ENCODE measurements around the gene ZSCAN30.

Gene ZSCAN30

GRCh38 chr18:35278085-35278484, 11.9 kb downstream of the ZSCAN30 start:
- no peak for DNase-seq

GRCh38 chr18:35277633-35278032, 12.4 kb downstream of the ZSCAN30 start:
- DNase-seq = no peak

- DNase-seq = no peak
Observed at GRCh38 chr18:35276267-35276666, 13.8 kb downstream of the ZSCAN30 start.

- DNase-seq = no peak
Observed at GRCh38 chr18:35271656-35272055, 18.4 kb downstream of the ZSCAN30 start.

- no peak for DNase-seq
Observed at GRCh38 chr18:35268821-35269220, 21.2 kb downstream of the ZSCAN30 start.

- peak; percentile 67 for DNase-seq
Observed at GRCh38 chr18:35267809-35268208, 22.2 kb downstream of the ZSCAN30 start.

GRCh38 chr18:35267161-35267651, 22.8 kb downstream of the ZSCAN30 start:
- DNase-seq = peak; percentile 89

- DNase-seq = no peak
Observed at GRCh38 chr18:35264409-35264808, 25.6 kb downstream of the ZSCAN30 start.

- DNase-seq = no peak
Observed at GRCh38 chr18:35256947-35257346, 33.1 kb downstream of the ZSCAN30 start.

GRCh38 chr18:35253655-35254287, 36.3 kb downstream of the ZSCAN30 start:
- DNase-seq = no peak

GRCh38 chr18:35252466-35252865, 37.6 kb downstream of the ZSCAN30 start:
- no peak for DNase-seq

- no peak for DNase-seq
Observed at GRCh38 chr18:35248429-35248828, 41.6 kb downstream of the ZSCAN30 start.

GRCh38 chr18:35247412-35248249, 42.4 kb downstream of the ZSCAN30 start:
- DNase-seq = no peak

GRCh38 chr18:35246831-35247230, 43.2 kb downstream of the ZSCAN30 start:
- DNase-seq = no peak

GRCh38 chr18:35245719-35246317, 44.2 kb downstream of the ZSCAN30 start:
- no peak for DNase-seq

GRCh38 chr18:35244671-35245070, 45.4 kb downstream of the ZSCAN30 start:
- DNase-seq = no peak

- DNase-seq = no peak
Observed at GRCh38 chr18:35242426-35242825, 47.6 kb downstream of the ZSCAN30 start.

- no peak for DNase-seq
Observed at GRCh38 chr18:35241448-35241804, 48.6 kb downstream of the ZSCAN30 start.

- peak; percentile 96 for DNase-seq
Observed at GRCh38 chr18:35240664-35241447, 49.2 kb downstream of the ZSCAN30 start, which contains the start of gene ZNF397. Gene ZNF397 (plus strand): TSS chr18:35241034. CDS start chr18:35242471, 1,437 bp downstream.

GRCh38 chr18:35239314-35239713, 50.7 kb downstream of the ZSCAN30 start:
- DNase-seq = no peak

GRCh38 chr18:35236571-35237363, 53.3 kb downstream of the ZSCAN30 start:
- DNase-seq = no peak

GRCh38 chr18:35231052-35231451, 59.0 kb downstream of the ZSCAN30 start:
- DNase-seq = peak; percentile 87

All from activated CD8-positive, alpha-beta memory T cell treated with anti-CD3 and anti-CD28 coated beads for 24 hours (primary cell).